Fibroblast of peridontal ligament (primary cell): ENCODE data around the gene UNC5CL.

Experiments used
- DNase-seq: peaks from one replicate; pipeline ENCODE4 v3.0.0-alpha.2; 2010; ENCODE audit errors: extremely low read depth

UNC5CL gene, protein sequence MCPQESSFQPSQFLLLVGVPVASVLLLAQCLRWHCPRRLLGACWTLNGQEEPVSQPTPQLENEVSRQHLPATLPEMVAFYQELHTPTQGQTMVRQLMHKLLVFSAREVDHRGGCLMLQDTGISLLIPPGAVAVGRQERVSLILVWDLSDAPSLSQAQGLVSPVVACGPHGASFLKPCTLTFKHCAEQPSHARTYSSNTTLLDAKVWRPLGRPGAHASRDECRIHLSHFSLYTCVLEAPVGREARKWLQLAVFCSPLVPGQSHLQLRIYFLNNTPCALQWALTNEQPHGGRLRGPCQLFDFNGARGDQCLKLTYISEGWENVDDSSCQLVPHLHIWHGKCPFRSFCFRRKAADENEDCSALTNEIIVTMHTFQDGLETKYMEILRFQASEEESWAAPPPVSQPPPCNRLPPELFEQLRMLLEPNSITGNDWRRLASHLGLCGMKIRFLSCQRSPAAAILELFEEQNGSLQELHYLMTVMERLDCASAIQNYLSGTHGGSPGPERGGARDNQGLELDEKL

DNA sequence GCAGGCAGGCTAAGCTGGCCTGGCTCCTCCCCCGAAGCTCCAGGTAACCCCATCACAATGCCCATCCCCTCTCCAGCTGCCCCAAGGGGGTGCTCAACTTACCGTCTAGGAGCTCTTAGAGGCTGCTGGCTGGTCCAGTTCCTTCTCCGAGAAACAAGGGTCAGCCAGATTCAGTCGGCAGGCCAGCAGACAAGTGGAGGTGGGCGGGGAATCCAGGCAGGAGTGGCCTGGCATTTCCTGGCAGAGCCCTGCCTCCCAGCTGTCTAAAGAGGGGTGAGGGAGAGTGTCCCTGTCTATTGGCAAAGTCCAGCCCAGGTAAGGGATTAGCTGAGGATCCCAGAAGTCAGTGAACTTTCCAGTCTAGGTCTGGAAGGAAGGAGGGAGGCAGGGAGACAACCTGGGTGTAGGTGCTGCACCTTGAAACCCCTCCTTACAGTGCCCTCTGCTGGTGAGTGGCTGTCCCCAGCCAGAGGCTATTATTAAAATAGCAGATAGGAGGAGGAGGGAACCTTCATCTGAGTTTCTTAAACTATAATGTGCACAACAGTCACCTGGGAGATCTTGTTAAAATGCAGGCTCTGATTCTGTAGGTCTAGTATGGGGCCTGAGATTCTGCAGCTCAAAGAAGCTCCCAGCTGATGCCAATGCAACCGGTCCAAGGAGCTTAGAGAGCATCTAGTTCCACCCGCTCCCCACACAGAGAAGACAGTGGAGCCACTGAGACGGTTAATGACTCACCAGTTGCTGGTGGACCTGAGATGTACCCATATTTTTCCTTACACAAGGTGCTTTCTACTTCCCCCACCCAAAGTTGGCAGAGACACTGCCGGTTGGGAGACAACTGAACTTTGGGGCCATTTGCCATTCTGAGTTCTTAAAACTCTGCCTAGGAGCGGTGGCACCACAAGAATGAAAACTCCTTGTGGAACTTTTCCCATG, at the start of gene UNC5CL:
UNC5CL (minus strand) TSS at position 162 of the 939 bp plus-strand sequence. CDS start 4,147 bp downstream, outside the sequence.
- no peak for DNase-seq

DNA sequence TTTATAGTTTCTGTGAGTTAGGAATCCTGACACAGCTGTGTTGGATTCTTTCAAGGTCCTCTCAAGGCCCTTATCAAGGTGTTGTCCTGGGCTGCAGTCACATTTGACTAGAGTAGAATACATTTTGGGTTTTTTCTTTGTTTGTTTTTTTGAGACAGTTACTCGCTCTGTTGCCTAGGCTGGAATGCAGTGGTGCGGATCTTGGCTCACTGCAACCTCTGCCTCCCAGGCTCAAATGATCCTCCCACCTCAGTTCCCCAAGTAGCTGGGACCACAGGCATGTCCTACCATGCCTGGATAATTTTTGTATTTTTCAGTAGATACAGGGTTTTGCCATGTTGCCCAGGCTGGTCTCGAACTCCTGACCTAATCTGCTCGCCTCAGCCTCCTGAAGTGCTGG, 49.4 kb upstream of the UNC5CL start:
- peak; percentile 36 for DNase-seq

DNA sequence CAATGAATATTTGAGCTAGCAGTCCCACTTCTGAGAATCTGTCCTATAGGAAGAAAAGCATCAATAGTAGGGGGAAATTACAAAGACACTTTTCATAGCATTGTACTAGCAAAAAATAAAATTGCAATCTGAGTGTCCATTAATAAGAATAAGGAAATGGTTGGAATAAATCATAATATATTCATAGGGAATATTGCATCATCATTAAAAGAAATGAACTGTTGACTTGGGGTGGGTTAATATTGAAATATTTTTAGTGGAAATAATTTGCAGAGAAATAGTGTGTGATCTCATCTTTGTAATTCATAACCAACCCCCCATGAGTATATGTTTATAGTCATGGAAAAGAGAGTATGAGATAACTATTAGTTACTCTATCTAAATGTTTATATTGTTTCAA, 46.2 kb upstream of the UNC5CL start:
- DNase-seq, result no peak

DNA sequence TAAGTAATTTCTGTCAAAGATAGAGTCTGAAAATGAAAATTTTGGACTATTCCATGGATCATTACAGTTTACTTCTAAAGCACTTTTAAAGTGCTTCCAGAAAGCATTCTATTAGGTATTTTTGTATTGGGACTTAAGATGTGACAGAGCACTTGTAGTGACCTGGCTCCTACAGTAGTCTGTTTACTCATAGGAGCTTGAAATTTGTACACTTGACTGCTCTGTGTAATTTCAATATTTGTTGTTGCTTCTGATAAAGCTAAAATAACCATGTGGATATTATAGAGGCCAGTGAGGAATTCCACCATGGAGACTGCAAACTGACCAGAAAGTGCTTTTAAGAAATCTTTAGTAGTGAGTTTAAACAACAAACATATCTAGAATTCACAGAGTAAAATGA, 44.1 kb upstream of the UNC5CL start:
- no peak for DNase-seq

DNA sequence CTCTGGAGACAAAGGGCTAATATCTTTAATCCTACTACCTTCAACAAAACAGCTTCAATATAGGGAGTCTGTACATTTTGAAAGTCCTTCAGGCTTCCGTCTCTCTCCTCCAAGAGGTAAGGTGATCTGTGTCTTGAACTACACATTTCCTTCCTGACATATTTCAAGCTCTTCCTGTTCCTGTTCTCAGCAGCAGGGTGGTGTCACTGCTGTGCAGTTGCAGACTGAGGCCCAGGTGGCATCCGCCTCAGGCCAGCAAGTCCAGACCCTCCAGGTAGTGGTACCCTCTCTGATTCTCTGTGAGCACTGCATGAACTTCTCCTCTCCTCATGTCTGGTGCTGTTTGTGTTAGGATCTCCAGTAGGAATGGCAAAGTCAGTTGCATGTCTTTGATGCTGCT, 41.6 kb upstream of the UNC5CL start:
- DNase-seq, result no peak

DNA sequence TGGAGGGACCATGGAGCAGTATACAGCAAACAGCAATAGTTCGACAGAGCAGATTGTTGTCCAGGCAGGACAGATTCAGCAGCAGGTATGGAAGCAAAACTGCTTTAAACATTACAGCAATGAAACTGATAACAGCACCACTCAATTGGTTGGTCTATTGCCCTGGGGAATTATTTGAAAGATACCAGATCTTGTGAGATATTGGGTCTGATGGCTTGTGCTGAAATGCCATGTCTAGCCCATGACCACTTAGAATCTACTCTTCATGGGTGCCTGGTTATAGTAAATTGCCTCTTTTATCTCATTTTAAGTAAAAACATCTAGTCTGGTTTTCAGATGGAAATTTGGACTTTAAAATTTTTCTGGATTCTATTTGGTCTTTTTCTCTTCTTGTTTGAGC, 40.1 kb upstream of the UNC5CL start:
- DNase-seq, result no peak

DNA sequence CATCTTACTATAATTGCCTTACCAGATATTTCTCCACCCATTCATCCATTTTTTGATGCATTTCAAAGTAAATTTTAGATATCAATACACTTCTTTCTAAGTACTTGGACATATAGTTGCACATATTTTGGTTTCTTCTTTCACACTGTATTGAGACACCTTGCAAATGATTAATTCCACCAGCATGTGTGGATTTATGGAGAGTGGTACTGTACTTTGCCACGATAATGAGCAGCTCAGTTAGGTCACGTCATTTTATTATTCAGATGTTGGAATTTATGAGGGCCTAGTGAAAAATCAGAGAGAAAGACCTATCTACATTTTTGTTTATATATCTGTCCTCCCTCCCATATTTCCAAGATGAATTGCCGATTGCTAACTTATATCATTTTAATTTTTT, 39.1 kb upstream of the UNC5CL start:
- DNase-seq, result no peak

DNA sequence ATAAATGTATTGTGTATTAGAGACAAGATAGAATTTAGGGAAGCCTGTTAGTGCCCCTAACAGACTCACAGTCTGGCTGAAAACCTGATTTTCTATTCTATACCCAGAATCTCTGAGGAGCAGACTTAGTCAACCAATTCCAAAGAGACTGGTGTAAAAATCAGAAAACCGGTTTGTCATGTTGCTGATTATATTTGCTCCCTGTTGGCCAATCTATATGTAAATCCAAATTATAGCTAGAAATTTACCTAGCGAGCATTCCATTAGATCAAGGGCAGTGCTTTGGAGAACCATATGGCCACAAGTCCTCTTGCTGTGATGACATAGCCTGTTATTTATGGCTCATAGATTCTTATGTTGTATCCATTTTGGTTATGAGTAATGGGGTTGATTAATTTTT, 38.5 kb upstream of the UNC5CL start:
- no peak for DNase-seq

DNA sequence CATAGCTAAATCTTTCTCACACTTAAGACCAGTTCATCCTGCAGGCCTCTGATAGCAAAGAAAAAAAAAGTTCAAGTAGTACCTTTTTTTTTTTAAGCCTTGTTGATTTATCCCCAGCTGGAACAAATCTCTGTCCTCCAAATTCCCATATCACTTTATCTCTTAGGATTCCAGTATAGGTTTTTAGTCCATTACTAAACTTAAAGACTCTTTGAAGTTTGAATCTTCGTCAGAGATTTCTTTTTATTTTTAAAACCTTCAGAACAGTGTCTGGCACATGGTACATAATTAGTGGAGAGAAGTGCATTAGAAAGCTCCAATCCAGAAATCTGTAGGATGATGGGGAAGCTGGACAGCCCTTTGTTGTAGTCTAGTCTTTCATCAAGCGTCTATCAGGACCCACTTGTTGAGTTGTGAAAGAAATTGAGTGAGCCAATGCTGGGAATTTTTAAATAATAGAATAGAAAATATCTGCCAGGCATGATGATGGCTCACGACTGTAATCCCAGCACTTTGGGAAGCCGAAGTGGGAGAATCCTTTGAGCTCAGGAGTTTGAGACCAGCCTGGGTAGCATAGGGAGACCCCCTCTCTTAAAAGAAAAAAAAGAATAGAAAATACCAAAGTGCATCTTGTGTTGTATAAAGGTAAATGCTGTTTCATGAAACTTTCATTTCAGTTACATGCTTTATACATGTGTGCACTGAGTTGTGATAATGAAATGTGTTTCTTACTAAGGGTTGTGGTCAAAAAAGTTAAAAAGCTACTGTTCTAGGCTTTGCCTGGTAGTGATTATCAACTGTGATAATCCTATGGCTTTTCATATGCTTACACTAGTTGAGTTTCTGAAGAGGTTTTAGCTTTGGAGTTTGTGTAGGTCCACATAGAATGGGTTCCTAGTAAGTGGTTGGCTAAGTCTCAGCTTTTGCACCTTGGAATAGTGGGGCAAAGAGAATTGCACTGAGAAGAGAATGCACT, 36.9 kb upstream of the UNC5CL start:
- no peak for DNase-seq

DNA sequence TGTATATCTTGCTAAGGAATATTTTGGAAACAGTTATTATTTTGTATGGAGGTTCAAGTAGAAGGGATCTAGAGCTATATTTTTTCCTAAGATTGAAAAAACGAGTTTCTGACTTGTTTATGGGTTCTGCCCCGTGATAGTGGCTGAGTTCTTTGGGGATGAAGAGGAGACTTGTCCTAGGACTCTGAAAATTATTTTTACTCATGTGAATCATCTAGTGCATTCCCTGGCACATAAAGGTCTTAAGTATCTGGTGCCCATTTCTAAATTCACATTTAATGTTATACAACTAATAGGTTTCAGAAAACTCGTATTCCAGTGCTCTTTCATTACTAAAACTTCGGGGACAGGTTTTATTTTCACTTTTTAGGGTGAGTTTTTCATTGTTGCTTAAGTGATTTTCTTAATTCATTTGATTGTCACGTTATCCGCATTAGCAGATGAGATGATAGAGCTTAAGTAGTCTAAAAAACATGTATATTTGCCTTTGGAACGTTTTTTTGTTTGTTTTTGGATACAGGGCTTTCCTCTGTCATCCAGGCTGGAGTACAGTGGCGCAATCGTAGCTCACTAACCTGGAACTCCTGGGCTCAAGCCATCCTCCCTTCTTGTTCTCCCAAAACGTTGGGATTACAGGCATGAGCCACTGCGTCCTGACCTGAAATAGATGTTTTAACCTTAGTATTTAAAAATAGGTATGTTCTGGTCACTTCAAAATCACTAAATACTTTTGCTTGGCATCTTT, 35.8 kb upstream of the UNC5CL start:
- peak; percentile 21 for DNase-seq

DNA sequence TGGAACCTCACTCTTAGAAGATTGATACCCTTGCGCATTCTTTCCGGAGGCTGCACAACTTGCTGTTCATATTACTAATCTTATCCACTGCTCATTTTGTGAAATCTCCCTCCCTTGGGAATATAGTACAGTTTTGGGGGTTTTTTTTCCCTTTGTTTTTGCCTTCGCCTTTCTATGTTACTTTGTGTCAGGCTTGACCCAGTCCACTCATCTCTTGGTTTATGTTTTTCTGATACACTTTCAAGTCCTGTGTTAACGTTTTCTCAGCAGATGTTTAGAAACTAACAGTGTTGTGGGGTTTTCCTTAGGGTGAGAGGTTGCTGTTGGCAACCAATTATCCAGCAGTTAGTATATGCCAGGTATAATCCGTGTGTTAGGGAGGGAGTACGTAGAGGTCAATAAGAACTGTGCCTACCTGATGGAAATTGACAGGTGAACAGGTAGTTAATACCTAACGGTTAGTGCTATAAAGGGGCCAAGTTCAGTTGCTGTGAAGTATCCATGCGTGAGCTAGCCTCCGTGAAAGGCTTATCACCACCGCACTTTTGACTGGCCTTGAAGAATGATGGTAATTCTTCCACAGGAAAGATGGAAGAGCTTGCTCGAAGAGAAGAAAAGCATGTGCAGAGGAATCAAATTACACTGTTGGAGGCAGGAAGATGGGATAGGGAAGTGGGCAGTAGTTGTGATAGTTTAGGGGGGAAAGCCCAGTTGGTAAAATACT, 35.1 kb upstream of the UNC5CL start:
- peak; percentile 67 for DNase-seq

DNA sequence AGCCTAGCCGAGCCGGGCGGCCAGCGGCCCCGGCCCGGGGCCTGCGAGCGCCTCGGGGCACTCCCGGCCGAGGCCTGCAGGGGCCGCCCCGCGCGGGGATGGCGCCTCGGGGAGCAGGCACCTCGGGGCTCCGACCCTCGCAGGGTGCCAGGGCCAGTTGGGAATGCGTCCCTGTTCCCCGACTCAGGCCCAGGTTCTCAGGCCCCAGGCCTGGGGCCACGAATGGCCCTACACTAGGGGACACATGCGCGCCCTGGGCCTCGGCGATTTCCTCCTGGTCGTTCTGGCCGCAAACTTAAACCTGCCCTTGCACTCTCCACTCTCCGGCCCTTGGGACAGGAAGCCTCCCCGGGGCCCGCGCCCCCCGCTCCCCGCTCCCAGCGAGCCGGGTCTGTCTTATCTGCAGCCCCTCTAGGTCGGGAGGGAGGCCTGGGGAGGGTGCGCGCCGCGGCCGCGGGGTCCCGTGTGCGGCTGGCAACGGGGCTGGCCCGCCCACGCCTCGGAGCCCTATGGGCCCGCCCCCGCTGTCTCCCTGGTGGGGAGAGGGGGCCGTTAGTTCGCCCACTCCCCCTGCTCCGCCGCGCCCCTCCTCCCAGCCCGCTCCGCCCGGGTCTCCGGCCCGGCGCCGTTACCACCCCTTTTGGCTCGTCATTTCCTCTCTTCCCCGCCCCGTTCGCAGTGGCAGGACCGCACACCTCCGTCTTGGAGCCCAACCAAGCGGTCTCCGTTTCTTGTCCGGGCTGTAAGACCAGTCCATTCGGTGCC, 34.4 kb upstream of the UNC5CL start:
- no peak for DNase-seq

DNA sequence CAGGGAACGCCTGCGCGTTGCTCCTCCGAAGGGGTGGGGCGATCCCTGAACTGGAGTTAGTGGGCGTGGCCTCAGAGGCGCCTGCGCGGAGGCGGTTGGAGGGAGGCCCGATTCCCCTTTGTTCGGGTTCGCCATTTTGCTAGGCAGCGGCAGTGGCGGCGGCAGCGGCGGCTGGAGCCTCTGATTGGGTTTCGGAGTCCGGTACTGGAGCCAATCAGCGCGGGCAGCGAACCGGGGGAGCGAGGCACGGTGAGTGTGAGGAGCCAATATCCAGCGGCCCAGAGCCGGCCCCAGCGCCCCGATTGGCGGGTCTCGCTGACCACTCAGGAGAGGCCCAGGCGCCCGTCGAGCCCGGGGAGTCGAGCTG, 33.8 kb upstream of the UNC5CL start, which contains the start of gene NFYA:
NFYA (plus strand) TSS at position 139 of the 367 bp plus-strand sequence. CDS start 6,116 bp downstream, outside the sequence.
- DNase-seq, result peak; percentile 100

DNA sequence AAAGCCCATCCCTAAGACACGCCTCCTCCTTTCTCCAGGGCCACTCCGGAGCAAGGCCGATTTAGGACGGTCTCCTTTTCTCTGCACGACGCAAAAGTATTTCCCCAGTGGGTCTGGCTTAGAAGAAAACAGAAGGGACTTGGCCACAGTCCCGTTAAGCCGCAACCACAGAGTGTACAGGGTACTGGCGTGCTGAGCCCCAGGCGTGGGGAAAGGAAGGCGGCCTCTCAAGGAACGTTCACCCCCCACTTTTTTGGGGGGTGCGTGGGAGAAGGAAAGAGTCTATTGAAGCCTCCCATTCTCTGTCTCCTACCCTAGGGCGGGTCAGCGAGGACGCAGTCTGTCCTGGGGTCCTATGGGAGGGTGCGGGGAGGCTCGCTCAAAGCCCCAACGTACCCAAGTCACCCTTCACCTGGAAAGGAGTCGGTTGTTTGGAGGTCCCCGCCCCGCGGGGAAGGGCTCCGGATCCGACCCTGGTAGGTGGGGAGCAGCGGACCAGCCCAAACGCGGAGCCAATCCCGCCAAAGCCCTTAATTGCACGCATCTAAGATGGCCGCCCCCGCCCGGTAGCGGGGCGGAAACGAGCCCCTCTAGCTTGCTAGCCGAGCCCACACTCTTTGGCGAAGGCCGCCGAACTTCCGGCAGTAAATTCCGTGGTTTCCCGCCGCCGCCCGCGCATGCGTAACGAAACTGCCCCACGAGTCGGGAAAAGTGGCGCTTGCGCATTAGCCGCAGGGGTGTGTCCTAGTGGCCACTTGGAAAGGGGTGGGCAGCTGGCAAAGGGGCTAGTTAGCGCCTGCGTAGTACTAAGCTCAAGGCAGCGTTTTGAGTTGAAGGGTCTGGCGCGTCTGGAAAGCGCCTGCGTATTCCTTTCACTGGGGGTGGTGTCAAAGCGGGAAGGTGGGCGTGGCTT, 33.2 kb upstream of the UNC5CL start, which contains the start of gene OARD1:
OARD1 (minus strand) TSS at position 434 of the 913 bp plus-strand sequence. CDS start 722 bp downstream, outside the sequence.
- peak; percentile 77 for DNase-seq

DNA sequence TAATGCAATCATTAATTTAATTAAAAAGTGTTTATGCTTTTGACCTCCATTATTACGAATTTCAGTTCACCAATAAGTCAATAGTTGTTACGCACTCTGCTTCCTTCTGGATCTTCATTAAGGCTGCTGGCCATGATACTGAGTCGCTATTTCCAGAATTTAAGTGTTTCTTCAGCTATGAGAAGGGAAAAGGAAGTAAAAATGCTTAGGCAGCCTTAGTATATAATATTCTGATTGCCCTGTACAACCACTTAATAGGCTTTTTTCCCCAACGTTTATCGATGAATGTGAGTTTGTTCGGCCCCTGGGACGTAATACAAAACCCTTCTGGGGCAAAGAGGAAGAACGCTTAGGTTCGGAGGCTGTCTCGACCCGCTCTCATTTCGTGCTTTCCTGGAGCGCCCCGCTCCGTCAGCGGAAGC, 32.5 kb upstream of the UNC5CL start:
- DNase-seq, result no peak

DNA sequence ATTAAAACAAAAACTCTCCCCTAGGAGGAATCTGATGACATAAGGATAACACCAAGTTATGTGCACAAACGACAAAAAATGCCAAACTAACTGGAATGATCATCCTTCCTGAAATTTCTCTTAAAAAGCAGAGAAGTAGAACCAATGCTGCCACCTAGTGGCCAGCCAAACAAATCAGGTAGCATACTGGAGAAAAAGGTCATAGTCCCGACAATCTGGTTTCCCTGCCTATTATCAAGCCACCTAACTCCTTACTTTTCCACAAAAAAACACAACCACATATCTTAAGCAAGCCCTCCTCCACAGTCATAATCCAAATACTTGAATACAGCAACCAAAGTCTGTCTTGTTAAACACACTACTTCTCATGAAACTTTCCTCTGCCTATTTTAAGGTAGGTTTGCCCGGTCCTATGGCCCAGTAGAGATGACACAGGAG, 27.9 kb upstream of the UNC5CL start:
- peak; percentile 91 for DNase-seq

DNA sequence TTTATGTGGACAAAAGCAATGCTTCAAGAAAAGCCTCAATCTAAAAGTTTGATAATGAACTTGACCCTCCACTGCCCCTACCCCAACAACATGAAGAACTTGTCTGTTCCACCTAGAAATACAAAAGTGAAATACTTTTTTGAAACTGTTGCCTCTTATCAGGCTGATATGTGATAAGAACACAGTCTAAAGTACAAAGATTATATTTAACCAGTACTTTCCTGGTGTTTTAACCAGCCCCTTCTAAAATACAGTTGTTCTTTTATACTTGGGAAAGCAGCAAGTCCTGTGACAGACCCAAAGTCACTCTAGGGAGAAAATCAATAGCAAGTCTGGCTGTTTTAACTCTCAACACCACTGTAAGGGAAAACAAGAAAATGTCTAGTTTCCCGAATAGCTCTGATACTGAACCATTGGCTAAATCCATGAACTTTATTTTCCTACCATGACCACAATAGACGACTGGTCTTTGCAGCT, 26.6 kb upstream of the UNC5CL start:
- DNase-seq, result no peak

DNA sequence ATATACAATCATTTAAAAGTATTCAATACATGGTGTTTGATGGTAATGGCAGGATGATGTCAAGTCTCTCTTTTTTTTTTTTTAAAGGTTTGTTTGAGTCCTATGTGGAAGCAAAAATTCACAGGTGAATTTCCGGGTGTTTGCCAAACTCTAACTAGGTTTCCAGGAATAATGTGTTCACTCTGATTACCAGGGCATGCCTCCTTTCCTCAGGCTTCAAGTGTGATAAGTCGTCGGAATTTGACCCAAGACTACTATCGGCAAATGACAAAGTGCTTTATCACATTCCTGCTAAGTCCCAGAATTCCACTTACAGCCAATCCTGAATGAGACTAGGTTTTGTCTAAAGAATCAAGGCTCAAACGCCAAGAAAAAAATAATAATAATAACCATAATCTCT, 25.8 kb upstream of the UNC5CL start:
- no peak for DNase-seq
